Measurements from ENCODE around the gene NOL12.

DNA sequence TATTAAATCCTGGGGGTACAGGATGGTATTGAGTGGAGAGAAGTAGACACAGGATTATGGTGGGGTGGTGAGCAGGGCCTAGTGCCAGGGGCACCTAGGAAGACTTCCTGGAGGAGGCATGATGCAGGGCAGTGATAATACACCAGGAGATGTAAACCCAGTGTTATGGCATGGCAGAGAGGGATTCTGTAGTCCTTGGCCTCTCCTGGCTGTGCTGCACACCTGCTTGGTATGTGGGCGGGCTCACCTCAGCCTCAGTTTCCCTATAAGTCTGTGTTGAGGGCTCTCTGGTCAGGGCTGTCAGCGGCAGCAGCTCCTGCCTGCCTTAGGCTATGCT, 25.5 kb upstream of the NOL12 start:
- TF ChIP-seq SMC3 (IDR thresholded peaks at IDR 0.05; ENCODE audit: low read depth, low read length) = no peak
- TF ChIP-seq, protein P1, sequence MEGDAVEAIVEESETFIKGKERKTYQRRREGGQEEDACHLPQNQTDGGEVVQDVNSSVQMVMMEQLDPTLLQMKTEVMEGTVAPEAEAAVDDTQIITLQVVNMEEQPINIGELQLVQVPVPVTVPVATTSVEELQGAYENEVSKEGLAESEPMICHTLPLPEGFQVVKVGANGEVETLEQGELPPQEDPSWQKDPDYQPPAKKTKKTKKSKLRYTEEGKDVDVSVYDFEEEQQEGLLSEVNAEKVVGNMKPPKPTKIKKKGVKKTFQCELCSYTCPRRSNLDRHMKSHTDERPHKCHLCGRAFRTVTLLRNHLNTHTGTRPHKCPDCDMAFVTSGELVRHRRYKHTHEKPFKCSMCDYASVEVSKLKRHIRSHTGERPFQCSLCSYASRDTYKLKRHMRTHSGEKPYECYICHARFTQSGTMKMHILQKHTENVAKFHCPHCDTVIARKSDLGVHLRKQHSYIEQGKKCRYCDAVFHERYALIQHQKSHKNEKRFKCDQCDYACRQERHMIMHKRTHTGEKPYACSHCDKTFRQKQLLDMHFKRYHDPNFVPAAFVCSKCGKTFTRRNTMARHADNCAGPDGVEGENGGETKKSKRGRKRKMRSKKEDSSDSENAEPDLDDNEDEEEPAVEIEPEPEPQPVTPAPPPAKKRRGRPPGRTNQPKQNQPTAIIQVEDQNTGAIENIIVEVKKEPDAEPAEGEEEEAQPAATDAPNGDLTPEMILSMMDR (IDR thresholded peaks at IDR 0.05) = no peak
- no peak for TF ChIP-seq POLR2AphosphoS5 (IDR thresholded peaks at IDR 0.05; ENCODE audit: low read depth, low read length)
- TF ChIP-seq MXI1 (IDR thresholded peaks at IDR 0.05; ENCODE audit: low read depth, low read length) = no peak
- no peak for TF ChIP-seq GATA2 (CRISPR knock-in tag; IDR thresholded peaks at IDR 0.05)
- no peak for TF ChIP-seq RAD21 (IDR thresholded peaks at IDR 0.05; ENCODE audit: low read length)
- no peak for TF ChIP-seq RCOR1 (IDR thresholded peaks at IDR 0.05; ENCODE audit: low read length)
- TF ChIP-seq MEF2A (IDR thresholded peaks at IDR 0.05; ENCODE audit: borderline replicate concordance, low read depth) = no peak
- TF ChIP-seq RXRA (IDR thresholded peaks at IDR 0.05; ENCODE audit: borderline replicate concordance, low read depth) = no peak

Data from SK-N-SH (cell line).